T1000 (cell line): ENCODE measurements around the gene NAV3.

Source experiments
- DNase-seq: peaks from one replicate; lab custom pipeline; 2025; ENCODE audit warnings: mixed read lengths; lab: John Stamatoyannopoulos, UW

The NAV3 gene

DNA sequence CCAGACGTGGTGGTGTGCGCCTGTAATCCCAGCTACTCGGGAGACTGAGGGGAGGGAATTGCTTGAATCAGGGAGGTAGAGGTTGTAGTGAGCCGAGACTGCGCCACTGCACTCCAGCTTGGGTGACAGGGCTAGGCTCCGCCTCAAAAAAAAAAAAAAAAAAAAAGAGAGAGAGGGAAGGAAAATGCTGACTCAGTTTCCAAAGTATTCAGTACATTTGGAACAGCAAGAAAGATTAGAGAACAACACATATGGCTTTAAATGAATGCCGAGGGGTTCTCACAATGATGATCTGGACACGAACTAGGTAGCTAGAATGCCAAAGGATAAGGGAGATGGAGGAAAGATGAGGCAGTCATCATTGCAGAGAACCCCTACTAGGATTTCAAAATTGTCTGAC is 97.4 kb downstream of the NAV3 start:
- DNase-seq: no peak

DNA sequence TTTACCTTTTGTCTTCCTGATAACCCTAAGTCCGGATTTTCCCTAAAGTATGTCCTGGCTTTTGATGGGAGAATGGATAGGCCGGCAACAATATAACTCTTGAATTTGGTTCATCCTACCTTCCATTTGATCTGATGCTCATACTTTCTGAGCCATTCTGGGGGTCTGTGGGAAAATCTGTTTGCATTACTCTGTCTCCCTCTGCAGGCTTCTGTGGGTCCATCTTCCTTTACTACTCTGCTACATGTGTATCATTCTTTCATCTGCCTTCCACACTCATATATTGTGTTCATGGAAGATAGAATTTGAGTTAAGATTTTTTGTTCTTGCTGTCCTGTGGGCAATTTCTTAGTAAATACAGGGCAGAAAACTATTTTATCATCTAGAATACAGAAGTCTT is 101.5 kb downstream of the NAV3 start:
- DNase-seq: no peak

DNA sequence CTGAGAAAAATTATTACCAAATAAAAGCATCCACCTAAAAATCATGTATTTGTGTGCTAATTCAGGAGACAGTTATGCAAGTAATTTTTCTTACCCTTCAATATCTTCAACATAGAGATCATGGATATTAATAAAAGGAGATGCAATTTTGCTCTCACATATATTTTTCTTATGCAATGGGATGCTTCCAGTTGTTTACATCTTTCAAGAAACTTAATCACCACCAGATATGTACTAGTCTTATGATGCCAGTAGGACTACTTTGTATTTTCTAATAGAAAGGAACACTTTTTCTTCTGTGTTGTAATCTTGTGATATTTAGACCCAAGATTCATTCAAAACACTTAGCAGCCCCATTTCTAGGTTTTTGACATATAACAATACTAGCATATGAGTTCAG is 107.6 kb downstream of the NAV3 start:
- no peak for DNase-seq

- DNase-seq: peak; percentile 5
Measured at GRCh38 chr12:77940011-77940423, 109.3 kb downstream of the NAV3 start.

DNA sequence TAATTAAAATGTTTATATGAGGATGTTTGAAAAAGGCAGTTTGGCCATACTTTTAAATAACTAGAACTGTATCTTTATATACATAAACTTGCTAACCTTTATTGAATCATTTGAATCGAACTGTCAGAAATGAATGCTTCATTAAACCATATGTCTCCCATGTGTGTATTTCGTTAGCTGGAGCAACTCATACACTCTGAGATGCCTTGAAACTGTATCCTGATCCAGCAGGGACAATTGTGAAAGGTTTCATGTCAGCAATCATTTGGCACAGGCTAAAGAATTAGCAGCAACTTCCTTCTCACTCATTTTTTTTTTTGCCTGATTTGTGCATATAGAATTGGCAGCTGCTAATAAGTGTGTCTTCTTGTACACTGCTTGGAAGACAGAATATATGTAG is 109.9 kb downstream of the NAV3 start:
- no peak for DNase-seq

DNA sequence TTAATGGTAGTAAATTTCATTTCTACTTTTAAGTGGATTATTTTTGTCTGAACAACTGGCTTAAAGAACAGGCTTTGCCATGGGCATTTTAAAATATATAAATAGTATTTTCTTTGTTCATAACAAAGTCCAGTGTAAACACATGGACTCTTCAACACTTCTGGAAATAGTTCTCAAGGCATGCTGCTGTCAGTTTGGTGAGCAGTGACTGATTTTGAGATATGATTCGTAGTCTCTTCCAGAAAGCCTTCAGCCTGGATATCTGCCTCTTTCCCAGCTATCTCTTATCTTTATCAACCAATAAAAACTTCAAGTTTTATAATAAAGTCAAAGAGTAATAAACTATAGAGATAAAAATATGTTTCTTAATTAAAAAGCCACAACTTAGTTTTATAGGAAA is 110.7 kb downstream of the NAV3 start:
- DNase-seq: no peak

DNA sequence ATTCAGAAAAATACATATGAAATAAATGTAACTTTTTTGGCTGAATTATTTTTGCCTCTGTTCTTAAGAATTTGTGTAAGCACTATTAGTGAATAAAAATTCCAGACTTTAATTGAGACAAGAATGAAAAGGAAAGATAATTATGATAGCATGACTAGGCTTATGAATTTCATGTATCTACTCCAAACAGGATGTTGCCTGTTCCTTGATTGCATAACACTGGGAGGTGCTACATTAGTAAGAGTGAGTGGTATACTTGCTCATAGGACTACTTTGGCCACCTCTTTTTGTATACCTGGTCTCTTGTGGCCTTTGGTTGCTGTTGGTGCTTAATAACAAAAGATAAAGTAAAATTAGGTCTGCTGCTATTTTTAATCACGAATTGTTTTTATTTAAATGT is 112.8 kb downstream of the NAV3 start:
- DNase-seq: no peak

- no peak for DNase-seq
Measured at GRCh38 chr12:77946541-77947061, 115.9 kb downstream of the NAV3 start.

DNA sequence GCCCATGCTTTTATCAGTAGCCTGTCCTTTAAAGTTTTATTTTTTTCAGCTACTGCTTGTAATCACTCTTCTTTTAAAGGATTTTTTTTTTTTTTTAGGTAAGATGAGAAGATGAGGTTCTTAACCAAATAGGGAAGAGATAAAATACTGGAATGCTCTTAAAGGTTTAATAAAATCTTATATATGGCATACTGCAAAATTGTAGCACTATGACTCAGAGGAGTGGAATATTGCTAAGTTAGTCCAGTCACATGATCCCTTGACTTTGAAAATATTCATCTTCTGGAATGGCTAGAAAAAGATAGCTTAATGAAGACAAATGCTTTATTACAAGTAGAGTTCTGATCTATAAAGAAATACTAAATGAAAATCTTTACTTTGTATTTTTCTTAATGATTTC is 116.6 kb downstream of the NAV3 start:
- DNase-seq: no peak

DNA sequence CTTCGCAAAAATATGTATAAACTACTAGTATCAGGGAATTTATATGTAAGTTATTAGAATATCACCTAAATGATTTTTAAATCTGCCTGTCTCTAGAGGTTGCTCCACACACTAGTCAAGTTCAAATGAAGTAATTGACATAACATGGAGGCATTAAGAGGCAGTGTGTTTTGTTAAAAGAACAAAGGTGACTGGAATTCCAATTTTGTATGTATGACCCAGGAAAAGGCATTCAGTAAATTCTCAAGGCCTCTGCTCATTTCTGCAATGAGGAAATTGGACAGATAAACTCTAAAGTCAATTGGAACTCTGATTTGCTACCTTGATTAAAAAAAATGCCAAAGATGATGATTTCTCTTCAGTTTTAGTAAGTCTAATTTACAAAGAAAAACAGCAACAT is 117.1 kb downstream of the NAV3 start:
- DNase-seq: no peak

DNA sequence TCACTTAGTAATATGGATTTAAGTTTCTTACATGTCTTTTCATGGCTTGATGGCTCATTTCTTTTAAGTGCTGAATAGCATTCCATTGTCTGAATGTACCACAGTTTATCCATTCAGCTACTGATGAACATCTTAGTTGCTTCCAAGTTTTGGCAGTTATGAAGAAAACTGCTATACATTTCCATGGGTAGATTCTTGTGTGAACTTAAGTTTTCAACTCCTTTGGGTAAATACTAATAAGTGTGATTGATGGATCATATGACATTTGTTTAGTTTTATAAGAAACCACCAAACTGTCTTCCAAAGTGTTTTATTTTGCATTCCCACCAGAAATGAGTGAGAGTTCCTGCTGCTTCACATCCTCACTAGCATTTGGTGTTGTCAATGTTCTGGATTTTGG is 119.2 kb downstream of the NAV3 start:
- DNase-seq: no peak

DNA sequence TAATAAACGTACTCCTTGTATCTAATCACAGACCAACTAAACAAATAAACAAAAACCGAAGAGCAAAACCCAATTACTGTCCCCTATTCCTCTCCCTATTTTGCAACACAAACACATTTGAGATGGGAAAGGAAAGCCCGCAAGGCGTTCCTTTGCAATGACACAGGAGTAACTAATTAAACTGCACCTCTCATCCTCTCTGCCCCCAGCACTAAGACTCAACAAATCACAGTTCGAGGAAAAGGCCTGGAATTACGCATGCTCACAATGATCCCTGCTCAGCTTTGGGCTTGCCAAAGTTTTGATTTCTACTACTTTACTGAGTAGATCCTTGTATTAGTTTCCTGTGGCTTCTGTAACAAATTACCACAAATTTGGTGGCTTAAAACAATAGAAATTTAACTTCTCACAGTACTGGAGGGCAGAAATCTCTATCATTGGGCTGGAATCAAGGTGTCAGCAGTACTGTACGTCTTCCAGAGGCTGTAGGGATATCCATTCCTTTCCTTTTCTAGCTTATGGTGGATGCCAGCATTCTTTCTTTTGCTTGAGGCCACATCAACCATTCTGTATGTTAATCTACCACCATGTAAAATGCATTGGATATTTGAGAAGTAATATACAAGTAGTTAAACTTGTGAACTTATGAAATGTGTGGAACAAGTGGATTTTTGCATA is 123.0 kb downstream of the NAV3 start:
- DNase-seq: no peak

DNA sequence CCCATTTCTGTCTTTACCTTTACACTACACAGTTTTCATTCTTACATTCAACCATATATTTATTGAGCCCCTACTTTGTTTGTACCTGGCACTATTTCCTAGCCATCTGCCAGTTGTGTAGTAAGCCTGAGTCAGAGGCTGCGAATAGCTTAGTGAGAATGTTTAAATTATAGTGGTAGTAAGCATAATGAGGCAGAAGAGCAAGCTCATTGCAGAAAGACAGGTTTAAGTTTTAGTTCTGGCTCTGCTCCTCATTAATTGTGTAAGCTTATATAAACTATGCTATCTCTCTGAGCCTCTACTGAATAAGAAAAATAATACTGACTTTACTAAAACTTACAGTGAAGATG is 123.5 kb downstream of the NAV3 start:
- no peak for DNase-seq

- DNase-seq: no peak
Measured at GRCh38 chr12:77957062-77957461, 126.4 kb downstream of the NAV3 start.

DNA sequence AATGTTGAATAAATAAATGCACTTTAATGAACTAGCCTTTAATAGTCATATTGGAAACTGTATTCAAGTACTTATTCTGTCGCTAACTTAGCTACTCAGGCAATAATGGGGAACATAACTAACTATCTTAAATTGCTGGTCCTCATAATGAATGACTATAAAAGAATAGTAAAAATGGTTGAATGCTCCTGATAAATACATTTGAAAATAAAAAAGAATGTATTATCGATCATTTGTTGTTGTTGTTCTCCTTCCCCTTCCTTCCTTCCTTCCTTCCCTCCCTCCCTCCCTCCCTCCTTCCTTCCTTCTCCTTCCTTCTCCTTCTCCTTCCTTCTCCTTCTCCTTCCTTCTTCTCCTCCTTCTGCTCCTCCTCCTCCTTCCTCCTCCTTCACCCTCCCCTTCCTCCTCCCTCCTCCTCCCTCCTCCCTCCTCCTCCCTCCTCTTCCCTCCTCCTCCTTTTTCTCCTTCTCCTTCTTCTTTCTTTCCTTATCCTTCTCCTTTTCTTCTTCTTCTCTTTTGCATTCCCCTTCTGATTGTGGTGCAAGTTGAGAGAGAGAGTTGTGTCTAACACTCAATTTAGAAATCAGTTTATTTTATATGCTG is 133.0 kb downstream of the NAV3 start:
- no peak for DNase-seq

GRCh38 chr12:77965790-77966189 is 135.1 kb downstream of the NAV3 start:
- DNase-seq: no peak

DNA sequence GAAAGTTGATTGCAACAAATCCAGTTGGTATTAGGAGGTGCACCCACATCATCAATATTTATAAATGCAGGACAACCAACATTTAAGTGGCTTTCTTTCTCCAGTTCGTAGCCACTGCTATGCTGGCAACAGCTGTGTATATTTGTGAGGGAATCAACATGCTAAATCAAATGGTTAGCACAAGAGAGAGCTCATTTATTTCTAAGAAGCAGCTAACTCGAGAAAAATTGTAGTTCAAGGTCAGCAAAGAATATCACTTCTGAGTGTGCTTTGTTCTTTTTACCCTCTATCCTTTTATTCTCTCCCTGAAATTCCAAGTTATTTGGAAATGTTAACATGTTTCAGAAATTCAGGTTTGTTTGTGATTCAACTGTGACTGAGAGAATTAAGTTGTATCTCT is 137.3 kb downstream of the NAV3 start:
- no peak for DNase-seq

DNA sequence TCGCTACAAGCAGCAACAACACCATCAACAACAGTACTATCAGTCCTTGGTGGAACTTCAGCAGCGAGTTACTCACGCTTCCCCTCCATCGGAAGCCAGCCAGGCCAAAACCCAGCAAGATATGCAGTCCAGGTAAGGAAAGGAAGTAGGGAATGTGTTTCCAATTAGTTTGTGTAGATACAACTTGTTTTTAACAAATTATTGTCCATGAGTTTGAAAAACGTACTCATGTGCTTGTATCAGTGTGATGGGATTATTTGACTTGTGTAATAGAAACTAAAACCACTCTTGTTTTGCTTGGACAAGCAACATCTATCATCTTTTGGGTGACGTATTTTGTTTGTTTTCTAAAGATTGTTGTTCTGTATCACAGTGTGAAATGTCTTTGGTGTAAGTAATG is 137.9 kb downstream of the NAV3 start:
- DNase-seq: no peak

- no peak for DNase-seq
Measured at GRCh38 chr12:77973579-77973978, 142.9 kb downstream of the NAV3 start.

GRCh38 chr12:77974645-77975044 is 144.0 kb downstream of the NAV3 start:
- no peak for DNase-seq

DNA sequence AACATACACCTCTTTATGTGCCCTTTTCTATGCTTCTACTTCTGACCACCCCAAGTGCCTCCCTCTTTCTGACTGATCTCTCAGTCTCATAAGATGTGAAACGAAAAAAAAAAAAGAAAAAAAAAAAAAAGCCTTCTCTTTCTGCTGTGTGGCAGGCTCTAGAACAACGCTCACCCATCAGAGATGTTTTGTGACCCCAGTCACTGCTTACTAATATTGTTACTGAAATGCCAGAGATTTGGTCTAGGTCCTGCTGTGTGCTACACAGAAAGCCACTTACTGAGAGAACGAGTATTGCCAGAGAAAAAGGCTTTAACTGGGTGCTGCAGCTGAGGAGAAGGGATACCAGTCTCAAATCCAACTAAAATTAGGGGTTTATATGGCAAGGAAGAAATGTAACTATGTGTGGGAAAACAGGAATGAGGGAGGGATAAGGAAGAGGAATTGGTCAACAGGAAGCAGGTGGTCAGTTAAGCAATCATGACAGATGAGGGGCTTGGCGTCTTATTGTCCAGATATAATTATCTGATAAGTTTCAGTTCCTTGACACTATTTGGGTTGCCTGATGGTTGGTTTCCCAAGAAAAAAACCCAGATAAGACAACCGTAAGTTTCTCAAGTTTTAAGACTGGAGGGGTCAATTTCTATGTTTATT is 149.0 kb downstream of the NAV3 start:
- DNase-seq: no peak

DNA sequence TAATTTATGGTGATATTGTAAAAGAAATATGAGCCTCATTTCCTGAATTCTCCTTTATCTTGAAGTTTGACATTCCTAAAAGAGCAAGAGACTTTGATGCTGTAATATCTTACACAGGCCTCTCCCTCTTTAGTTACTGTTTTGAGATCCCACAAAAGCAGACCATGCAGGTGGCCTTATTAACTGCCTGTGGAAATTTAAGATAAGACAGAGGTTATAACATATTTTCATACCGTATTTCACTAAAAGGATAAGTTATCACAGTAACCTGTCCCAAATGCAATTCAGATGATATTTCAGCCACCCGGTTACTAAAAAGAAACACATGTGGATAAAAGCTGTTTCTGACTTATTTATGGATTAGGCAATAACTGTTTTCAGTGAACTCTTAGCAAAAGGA is 150.1 kb downstream of the NAV3 start:
- DNase-seq: no peak

DNA sequence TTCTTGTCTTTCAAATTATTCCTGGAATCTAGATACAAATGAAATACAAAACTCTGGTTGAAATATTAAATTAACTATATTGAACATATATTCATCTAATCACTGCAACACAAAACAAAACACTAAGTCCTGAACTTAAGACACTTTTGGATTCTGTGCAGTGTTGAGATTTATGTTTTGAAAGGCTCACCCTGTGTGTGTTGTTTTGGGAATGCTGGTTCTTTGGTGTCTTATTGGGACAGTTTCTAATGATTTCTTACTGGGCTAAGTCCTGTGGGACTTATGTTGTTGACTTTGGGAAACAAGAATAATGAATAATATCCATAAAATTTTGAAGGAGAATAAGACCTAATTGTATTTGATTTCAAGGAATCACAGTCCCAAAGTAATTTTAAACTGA is 153.2 kb downstream of the NAV3 start:
- no peak for DNase-seq

DNA sequence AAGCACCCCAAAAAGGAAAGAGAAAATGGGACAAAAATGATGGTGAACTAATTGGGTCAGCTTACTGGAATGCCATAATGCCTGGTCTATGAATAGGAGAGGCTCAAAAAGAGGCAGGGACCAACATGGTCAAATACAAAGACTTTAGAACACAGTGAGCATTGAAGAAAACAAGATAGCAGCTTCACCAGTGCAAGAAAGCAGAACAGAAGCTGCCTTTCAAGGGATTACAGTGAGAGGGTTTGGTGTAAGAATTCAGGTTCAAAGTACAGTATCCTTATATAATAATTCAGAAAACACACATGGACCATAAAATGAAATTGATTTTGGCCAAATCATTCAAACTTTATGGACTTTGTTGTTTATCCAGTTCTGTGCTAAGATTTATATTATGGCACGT is 162.1 kb downstream of the NAV3 start:
- DNase-seq: no peak
